Measurements from ENCODE around the gene BMAL1.

BMAL1 gene

DNA sequence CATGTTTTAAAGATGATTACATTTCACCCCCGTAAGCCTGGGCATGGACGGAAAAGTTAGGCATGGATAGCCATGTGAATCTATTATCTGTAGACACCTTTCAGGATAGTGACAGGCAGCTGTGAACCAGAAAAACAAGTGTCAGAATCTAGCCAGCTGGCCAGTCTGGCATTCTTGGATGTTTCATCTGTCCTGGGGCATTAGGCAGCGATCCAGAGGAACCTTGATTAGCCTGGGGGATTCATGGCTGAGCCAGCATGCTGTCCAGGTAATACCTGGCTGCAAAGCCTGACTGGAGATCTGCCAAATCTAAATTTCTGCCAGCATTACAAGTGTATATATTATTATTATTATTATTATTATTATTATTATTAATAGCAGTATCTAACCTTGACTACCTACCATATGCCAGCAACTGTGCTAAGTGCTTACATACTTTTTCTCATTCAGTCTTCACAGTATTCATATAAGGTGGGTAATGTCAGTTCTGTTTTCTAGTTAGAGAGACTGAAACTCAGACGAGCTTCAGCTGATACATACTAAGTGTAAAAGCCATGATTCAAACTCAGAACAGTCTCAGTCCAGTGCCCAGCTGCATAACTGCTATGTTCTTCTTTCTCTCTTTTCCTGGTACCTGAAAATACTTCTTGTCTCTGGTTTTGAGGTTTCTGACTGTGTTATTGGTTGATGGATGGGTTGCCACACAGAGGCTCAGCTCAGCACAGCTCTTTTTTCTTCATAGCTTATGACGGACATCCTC, 12.8 kb downstream of the BMAL1 start:
- no peak for DNase-seq (ENCODE audit: low read depth in 2 of 3, low spot score in 1 of 3)

DNA sequence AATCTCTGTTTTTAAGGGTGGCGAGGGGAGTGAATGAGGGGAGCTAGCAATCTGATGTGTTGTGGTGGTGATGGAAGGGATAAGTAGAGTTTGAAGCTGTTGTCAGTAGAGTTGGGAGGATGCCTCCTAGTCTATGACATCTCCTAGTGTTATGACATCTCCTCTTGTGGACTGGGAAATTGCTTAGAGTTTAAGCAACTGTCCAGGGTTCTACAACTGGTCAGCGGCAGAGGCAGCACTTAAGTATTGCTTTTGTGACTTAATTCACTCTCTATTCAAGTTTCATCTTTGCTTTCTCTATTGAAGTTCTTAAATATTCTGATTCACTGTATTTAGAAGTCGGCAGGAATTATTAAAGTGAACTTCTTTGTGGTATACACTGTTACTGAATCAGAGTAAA, 13.8 kb downstream of the BMAL1 start:
- no peak for DNase-seq (ENCODE audit: low read depth in 2 of 3, low spot score in 1 of 3)

DNA sequence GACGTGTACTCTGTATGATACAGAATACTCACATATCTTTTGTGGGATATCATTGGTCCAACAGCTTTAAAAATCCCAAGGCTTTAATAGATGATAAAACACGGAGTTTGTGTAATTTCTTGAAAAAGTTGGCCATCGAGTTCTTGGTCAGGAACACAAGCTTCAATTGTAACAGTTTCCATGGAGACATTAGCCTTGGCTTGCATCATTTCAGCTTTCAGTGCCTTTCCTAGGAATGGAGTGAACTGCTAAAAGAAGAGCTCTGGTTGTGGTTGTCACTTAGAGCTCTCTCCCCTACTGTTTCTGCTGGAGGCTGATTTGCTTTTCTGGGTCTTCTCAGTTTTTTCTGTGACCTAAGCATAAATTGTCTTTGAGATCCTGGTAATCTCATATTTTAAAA, 14.2 kb downstream of the BMAL1 start:
- DNase-seq (ENCODE audit: low read depth in 2 of 3, low spot score in 1 of 3), result no peak

DNA sequence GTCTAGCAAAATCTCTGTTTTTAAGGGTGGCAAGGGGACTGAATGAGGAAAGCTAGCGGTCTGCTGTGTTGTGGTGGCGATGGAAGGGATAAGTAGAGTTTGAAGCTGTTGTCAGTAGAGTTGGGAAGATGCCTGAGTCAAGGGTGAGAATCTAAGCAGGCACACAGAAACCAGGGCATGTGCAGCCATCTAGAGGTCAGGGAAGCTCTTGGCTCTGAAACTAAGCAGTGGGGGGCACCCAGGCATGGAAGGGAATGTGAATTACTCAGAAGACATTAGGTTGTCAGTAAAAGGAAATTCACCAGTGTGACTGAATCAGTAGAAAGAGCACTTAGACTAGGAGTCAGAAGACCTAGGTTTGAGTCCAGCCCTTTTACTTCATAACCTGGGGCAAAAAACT, 15.4 kb downstream of the BMAL1 start:
- DNase-seq (ENCODE audit: low read depth in 2 of 3, low spot score in 1 of 3), result no peak

DNA sequence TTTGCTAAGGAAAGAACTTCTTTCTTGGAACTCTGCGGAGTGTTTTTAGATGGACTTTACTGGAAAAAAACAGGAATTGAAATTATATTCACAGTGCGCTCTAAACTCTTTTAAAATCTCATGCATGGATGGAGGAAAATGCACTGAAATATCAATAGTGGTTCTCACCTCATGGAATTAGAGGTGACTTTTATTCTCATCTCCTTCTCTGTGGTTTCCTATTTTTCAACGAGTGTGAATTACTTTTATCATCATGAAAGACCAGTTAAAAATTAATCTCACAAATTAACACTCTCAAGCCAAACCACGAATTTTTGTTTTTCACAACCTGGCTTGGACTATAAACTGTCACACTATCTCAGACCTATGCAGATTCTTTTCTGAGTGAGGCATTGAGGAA, 16.6 kb downstream of the BMAL1 start:
- no peak for DNase-seq (ENCODE audit: low read depth in 2 of 3, low spot score in 1 of 3)

DNA sequence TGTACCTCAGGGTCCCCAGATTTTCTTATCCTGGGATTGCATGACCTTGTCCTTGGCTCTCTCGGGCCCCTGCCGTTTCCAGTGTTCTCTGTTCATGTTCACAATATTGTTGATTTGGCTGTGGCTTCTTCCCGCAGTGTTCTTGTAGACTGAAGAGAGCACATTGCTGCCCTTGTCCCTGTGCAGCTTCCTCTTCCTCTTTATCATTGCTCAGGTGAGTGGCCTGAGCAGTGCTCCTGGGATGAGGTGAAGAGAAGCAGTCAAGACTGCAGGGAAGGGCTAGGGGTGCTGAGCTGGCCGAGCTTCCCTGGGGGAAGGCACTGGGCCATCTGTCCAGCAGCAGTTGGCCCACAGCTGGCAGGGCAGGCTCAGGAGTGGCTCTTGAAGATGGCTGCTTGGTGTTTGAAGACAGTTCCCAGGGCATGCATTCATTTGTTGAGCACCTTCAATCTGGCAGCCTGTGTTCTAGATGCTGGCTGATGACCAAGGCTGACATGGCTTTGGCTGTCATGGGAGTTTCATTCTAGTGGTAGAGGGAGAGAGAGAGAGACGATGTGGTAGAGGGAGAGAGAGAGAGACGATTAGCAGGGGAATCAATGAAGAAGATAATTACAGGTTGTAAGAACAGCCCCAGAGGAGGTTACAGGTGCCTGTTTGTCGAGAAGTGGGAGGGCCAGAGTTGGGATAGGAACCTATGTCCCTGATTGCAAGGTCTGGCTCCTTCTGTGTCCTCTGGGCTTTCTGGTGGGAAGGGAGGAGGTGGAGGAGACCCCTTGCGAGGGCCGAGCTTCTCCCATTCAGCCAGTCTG, 17.4 kb downstream of the BMAL1 start:
- no peak for DNase-seq (ENCODE audit: low read depth in 2 of 3, low spot score in 1 of 3)

DNA sequence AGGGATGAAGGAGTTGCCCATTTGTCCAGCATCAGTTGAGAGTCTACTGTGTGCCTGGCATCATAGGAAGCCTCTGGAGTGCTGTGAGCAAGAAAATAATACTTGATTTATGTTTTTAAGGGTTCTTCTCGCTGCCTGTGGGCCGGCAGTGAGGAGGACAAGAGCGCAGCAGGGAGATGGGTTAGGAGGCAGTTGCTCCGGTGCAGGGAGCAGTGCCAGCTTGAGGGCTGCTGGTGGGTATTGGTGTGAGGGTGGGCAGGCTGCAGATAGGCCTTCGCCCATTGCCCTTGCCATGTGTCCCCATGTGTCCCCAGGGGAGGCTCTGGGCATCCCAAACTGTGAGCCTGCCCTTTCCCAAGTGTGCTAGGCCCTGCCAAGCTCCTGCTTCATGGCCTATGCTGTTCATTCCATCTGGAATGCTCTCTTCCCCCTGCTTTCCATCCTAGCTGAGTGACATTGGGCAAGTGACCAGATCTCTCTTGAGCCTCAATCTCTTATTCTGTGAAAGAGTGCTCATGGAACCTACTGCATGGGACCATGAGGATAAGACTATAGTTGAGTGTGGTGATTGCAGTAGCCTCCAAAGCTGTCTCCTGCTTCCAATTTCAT, 19.8 kb downstream of the BMAL1 start:
- DNase-seq (ENCODE audit: low read depth in 2 of 3, low spot score in 1 of 3), result no peak

DNA sequence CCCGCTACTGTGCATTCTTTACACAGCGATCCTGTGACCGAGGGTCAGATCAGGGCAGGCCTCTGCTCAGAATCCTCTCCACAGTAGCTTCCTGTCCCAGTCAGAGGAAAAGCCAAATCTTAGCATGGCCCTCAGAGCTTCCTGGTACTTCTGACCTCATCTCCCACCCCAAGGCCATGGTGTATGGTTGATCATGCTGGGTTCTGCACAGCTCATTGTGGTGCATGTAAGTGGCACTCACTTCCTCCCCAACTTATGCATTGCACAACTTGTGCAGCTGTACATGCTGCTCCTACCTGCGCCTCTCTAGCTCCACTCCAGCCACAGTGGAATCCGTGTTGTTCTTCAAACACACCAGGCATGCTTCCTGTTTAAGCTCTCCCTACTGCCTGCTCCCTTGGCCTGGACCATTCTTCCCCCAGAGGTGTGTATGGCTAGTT, 20.3 kb downstream of the BMAL1 start:
- DNase-seq (ENCODE audit: low read depth in 2 of 3, low spot score in 1 of 3), result no peak

DNA sequence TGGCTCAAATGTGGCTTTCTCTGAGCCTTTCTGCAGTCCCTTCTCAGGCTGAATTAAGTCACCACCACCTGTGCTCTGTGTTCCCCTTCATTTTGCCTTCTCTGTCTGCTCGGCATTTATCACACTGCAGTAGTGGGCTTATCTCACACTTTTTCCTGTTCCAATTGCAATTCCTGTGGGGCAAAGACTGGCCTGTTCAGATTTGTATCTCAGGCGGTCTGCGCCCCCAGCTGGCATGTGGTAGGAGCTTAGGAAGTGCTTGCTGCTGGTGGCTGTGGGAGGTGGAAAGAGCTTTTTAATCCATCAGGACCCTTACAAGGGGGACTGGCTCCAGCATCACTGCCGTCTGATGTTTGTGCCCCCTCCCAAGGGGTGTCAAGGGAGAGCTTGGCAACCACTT, 21.2 kb downstream of the BMAL1 start:
- DNase-seq (ENCODE audit: low read depth in 2 of 3, low spot score in 1 of 3), result no peak

DNA sequence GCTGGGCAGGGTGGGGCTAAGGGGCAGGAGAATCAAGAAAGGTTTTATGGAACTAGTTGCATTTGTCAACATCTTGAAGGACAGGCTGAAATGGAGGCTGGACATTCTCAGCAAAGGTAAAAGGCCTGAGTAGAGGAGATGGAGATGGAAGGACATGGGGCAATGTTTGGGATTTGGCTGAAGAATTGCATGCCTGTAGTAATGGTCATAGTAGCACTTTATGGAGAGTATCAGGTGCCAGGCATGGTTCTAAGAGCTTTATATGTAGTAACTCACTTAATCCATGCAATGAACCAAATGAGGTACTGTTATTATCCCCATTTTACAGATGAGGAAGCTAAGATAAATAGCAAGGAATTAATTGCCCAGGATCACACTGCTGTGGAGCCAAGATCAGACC, 23.9 kb downstream of the BMAL1 start:
- no peak for DNase-seq (ENCODE audit: low read depth in 2 of 3, low spot score in 1 of 3)

DNA sequence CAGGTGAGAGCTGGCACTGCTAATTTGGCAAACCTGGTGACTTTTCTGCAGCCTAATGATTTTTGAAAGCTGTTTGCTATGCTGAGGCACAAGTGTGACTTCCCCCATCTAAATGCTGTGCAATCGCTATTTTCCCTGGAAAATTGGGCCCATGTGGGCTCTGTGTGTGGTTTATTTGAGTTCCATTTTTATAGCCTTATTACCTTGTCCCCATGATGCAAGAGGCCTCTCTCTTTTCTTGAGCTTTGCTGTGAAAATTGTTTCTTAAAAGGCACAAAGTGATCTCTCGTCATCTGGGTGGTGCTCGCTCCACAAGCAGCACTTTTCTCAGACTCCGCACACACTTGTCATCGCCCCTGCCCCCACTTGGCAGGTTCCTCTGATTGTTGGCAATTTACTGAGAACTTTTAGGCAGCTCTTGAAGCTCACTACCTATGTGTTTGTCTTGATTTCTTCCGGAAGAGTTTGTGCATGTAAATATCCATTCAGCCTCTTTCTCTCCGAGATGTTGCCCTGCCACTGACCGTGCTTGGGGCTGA, 24.9 kb downstream of the BMAL1 start:
- DNase-seq (ENCODE audit: low read depth in 2 of 3, low spot score in 1 of 3), result no peak

DNA sequence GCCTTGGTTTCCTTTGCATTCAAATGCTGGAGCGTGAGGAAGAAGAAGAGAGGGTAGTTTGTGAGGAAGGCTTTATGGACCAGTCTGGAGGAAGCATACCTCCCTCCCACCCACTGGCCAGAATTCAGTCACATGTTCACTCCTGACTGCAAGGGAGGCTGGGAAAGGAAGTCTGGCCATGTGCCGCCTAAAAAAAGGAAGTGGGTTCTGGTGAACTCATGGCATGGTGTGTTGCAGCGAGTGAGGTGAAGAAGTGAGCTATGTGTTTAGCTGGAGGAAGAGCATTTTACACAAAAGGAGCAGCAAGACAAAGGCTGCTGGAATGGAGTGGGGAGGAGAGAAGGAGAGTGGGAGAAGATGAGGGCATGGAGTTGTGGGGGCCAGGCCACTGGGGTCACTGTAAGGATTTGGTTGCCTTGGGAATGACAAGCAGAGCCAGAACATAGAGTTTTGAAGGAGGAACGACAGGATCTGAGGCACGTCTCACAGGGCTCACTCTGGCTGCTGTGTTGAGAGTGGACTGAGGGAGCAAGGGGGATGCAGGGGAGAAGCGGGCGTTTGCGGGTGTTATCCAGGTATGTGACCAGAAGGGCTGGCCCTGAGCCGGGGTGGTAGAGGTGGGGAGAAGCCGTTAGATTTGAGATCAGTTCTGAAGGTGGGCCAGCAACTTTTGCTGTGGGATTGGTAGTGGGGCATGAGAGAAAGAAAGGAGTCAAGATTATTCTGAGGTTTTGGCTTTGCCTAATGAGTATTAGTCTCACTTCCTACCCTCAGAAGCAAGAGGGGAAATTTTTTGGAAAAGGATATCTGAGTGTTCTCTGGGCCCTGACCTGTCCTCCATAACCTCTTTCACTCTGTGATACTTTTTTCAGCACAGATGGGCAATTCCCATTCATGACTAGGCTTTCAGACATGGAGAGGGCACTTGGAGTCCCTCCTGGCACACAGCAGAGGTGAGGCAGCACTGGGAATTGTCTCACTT, 26.4 kb downstream of the BMAL1 start:
- DNase-seq (ENCODE audit: low read depth in 2 of 3, low spot score in 1 of 3), result no peak

DNA sequence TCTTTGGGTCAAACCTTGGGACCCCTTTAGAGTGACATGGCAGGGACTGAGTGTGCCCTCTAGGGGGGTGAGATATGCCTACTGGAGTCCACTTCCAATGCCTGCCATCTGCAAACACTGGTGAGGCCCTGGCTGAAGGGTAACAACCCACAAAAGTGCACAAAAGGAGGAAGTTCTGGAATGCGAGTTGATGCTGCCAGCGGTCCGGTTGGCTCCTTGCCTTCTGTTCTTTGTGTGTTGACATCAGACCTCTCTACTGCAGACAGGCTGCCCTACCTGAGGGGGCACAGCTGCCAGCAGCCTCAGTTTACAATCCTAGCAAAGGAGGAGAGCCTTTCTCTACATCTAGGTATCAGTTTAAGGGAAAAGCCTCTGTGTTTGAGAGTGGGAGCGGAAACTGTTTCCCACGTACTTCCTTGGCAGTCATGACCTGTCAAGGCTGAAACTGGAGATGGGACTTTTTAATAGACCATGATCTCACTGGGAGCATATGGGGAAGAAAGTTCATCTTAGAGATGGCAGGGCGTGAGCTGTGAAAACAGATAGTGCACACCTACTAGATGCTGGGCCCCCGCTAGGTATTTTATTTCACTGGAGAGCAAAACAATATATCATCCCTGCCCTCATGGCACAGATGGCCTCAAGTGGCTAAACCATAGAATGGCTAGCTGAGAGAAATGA, 27.2 kb downstream of the BMAL1 start:
- DNase-seq (ENCODE audit: low read depth in 2 of 3, low spot score in 1 of 3), result no peak

DNA sequence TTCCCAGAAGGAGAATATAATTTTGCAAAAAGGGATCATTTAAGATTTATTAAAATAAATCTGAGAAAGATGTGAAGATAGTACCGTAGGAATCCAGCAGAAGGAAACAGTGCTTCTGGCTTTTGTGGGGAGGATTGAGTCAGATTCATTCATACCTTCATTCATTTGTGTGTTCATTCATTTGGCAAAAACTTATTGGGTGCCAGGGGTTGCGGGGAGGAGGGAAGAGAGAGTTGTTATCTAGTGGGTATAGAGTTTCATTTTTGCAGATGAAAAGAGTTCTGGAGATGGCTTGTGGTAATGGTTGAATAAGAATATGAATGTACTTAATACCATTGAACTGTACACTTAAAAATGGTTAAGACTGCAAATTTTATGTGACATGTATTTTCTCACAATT, 31.1 kb downstream of the BMAL1 start:
- no peak for DNase-seq (ENCODE audit: low read depth in 2 of 3, low spot score in 1 of 3)

DNA sequence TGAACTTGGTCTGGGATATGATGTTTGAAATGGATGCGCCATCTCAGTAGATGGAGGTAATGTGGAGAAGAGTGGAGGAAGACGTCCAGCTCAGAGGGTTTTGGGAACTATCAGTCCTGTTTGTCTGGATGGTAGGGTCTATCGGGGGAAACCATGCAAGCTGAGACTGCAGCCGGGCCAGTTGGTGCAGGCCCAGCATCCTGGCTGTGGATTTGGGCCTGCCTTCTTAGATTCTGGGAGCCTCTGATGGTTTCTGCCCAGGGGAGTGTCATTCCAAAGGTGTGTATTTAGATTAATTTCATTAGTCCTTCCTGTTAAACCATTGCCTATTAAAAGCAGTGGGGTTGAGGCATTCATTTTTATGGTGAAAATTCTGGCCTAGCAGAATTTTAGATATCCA, 31.6 kb downstream of the BMAL1 start:
- no peak for DNase-seq (ENCODE audit: low read depth in 2 of 3, low spot score in 1 of 3)

DNA sequence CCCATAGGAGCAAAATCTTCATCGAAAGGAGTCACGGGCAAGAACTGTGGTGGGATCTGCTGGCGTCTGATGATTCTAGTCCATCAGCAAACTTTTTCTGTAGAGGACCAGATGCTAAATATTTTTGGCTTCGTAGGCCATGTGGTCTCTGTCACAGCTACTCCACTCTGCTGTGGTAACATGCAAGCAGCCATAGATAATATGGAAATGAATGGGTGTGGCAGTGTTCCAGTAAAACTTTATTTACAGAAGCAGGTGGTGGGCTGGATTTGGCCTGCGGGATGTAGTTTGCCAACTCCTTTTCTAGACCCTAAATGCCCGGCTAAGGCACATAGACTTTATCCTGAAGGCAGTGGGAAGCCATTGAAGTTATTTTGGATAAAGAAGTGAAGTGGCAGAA, 32.9 kb downstream of the BMAL1 start:
- DNase-seq (ENCODE audit: low read depth in 2 of 3, low spot score in 1 of 3), result no peak

DNA sequence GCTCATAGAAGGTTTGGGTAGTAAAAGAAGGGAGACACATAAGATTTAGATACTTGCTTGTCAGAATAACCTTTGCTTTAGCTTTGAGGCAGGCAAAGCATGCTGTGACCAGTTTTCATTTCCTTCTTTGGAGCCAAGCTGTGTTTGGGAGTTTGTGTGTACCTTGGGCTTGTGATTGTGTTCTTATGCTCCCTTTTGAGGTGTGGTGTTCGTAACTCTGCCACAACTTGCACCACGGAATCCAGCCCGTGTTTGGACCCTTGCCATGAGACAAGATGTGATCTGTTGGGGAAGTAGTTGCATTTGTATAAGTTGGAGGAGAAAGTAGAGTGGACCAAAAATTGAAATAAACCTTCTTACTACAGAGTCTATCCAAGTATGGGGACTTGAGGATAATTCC, 34.0 kb downstream of the BMAL1 start:
- DNase-seq (ENCODE audit: low read depth in 2 of 3, low spot score in 1 of 3), result no peak

DNA sequence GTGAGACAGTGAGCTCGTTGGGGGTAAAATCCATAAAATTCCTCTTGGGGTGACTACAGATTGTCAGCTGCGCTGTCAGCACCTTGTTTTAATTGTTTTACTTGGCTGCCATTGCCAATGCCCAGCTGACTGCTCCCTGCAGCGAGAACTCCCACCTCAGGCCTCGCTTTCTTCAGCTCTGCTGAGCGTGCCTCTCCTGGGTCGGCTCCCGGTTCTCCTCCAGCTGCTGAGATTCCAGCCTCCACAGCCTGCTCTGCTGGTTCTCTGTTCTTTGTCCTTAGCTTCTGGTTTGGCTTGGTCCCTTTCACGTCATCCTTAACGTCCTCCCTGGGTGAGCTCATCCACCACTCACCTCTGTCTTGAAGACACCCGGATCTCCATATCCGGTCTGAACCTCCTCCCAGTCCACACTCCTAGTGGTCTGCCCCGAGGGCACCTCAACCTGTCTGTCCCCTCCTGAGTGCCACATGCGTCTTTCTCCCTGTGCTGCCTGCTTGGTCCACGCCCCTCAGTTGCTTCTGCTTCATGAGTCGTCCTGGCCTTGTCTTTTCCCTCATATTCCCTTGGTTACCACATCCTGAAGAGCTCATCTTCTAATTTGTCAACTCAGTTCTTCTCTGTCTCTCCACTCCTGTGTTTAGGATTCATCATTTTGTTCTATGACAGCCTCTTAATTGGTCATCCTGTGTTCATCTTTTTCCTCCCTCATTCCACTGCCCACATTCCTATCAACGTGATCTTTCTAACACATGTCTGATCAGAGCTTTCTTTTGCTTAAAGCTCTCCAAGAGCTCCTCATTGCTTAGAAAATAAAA, 35.6 kb downstream of the BMAL1 start:
- no peak for DNase-seq (ENCODE audit: low read depth in 2 of 3, low spot score in 1 of 3)

DNA sequence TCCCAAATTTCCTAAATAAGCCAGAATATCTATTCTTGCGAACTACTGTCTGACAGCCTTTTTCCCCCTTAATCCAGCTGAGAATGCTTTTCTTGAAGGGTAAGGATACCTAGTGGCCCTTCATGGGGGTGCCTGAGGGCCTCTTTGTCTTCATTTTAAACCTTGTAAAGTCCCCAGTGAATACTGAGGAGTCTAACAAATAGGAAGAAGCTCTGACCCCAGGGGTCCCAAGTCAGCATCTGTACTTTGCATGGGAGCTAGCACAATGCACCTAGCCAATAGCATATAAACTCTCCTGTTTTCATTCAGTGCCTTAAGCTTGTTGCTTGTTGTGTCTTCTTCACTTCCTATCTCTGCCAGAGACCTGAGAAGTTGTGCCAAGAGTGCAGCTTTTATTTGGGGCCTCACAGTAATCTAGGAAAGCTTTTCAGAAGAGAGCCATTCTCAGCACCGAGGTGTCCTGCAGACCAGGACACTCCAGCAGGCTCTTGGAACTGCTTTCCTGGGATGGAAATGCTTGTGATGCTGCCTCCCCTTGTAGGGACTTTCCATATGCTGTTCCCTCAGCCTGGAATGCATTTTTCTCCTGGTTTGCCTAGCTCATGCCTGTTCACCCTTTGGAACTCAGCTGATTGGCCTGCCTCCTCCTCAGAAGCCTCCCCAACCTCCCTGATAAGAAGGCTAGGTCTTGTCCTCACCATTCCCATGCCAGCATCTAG, 37.2 kb downstream of the BMAL1 start:
- no peak for DNase-seq (ENCODE audit: low read depth in 2 of 3, low spot score in 1 of 3)

All from stimulated activated CD4-positive, alpha-beta T cell treated with anti-CD3 and anti-CD28 coated beads, Interleukin-12 subunit alpha, Interleukin-12 subunit beta, amount 100 ng/mL, for 48 hours (primary cell).